ENCODE data around the gene VPS33A.

- TF ChIP-seq TAF1 (IDR thresholded peaks at IDR 0.05; ENCODE audit: borderline replicate concordance, insufficient read depth, low read length) (peak; percentile 89), REST (IDR thresholded peaks at IDR 0.05; ENCODE audit: insufficient read depth in 1 of 2, low read depth in 2 of 2, low read length in 2 of 2) (peak in 1 of 2 experiments; percentile 46; a peak in 3 of 4 replicates)
These were observed at the start of gene VPS33A for GRCh38 chr12:122266230-122266901.

Data from PFSK-1 (cell line).